B cell (primary cell): ENCODE measurements around the gene ACTMAP. TPM values are rescaled to one million over a fixed set of nuclear protein-coding genes. Genes with fewer than 3 reads are reported as not detected.

ENCODE experiments used
- ATAC-seq: fragments of 200-7000 bp; cut with Tn5 transposase; one replicate; pipeline ENCODE4 v1.10.0; 2021; ENCODE audit warnings: low read depth, mild to moderate bottlenecking, moderate number of reproducible peaks, moderate library complexity
- CTCF ChIA-PET: fragments of 350-600 bp; sonication (Branson Sonifier 250); formaldehyde crosslinking; loops from one replicate; lab custom pipeline; 2021; ENCODE audit warnings: antibody characterized with exemption, inconsistent platforms; lab: Charles Lee
- POLR2A ChIA-PET: fragments of 350-600 bp; sonication (Branson Sonifier 250); formaldehyde crosslinking; loops from one replicate; lab custom pipeline; 2021; ENCODE audit warnings: antibody characterized with exemption; lab: Charles Lee
- DNase-seq: peaks from one replicate; pipeline ENCODE4 v3.0.0; 2013
- H2AFZ ChIP-seq: 2 replicates; pipeline ENCODE4 v1.6.1; 2012; ENCODE audit warnings: mild to moderate bottlenecking, low read depth, low read length; ENCODE audit not compliant: insufficient read depth, poor library complexity, severe bottlenecking
- H3K27ac ChIP-seq, 2 donors: 1 replicate in 1 of 2; 2 replicates in 1 of 2; pipeline ENCODE4 v1.5.1; 2012 to 2013; ENCODE audit warnings: low read length in 2 of 2, mild to moderate bottlenecking in 2 of 2, moderate library complexity in 1 of 2
- H3K27me3 ChIP-seq, 4 experiments: fragments of 200-600 bp in 1 of 4; sonication (generic) in 1 of 4; replicated peaks in 1 of 4; 1 replicate in 2 of 4; 2 replicates in 2 of 4; pipeline versions ENCODE4 v1.6.1 to v1.7.0; 2013 to 2016; ENCODE audit warnings: low read length in 3 of 4, mild to moderate bottlenecking in 2 of 4, mixed read lengths in 1 of 4, moderate library complexity in 1 of 4; ENCODE audit not compliant: insufficient read depth in 4 of 4, control insufficient read depth in 3 of 4; ENCODE audit errors: control extremely low read depth in 1 of 4
- H3K36me3 ChIP-seq, 2 experiments: replicated peaks in 1 of 2; 1 replicate in 1 of 2; 2 replicates in 1 of 2; pipeline versions ENCODE4 v1.6.1 to v1.7.1; 2013; ENCODE audit warnings: low read length in 1 of 2; ENCODE audit not compliant: insufficient read depth in 2 of 2, control insufficient read depth in 1 of 2; ENCODE audit errors: control extremely low read depth in 1 of 2, extremely low read depth in 1 of 2
- H3K4me1 ChIP-seq, 2 donors: fragments of 200-600 bp in 1 of 2; sonication (generic) in 1 of 2; 1 replicate in 1 of 2; 2 replicates in 1 of 2; pipeline versions ENCODE4 v1.5.1 to v1.6.1; 2013 to 2017; ENCODE audit warnings: low read length in 2 of 2; ENCODE audit not compliant: control insufficient read depth in 2 of 2, insufficient read depth in 2 of 2
- H3K4me2 ChIP-seq: replicated peaks from 2 replicates; pipeline ENCODE3; 2012; ENCODE audit warnings: mild to moderate bottlenecking, low read depth, low read length; ENCODE audit not compliant: poor library complexity, severe bottlenecking
- H3K4me3 ChIP-seq, 5 experiments: fragments of 200-600 bp in 1 of 5; sonication (generic) in 1 of 5; 1 replicate in 3 of 5; 2 replicates in 2 of 5; pipeline versions ENCODE4 v1.5.1 to v1.7.0; 2011 to 2016; ENCODE audit warnings: low read length in 4 of 5, mild to moderate bottlenecking in 4 of 5, low read depth in 2 of 5, control low read depth in 1 of 5, moderate library complexity in 1 of 5; ENCODE audit not compliant: insufficient read depth in 1 of 5; ENCODE audit errors: control extremely low read depth in 1 of 5, extremely low read depth in 1 of 5
- H3K79me2 ChIP-seq: fragments of 200-600 bp; sonication (generic); one replicate; pipeline ENCODE4 v1.6.0; 2016; ENCODE audit warnings: low read length; ENCODE audit not compliant: control insufficient read depth, insufficient read depth
- H3K9ac ChIP-seq: fragments of 200-600 bp; sonication (generic); 2 replicates; pipeline ENCODE4 v1.6.1; 2017; ENCODE audit warnings: mild to moderate bottlenecking, low read length, moderate library complexity
- H3K9me3 ChIP-seq, 3 donors: one replicate each; pipeline versions ENCODE4 v1.6.1 to v1.7.1; 2013; ENCODE audit warnings: low read length in 2 of 3; ENCODE audit not compliant: control insufficient read depth in 2 of 3, insufficient read depth in 1 of 3; ENCODE audit errors: control extremely low read depth in 1 of 3
- H4K20me1 ChIP-seq: 2 replicates; pipeline ENCODE4 v1.6.0; 2012; ENCODE audit warnings: mild to moderate bottlenecking, low read length; ENCODE audit not compliant: insufficient read depth, control insufficient read depth, poor library complexity, severe bottlenecking
- H3K27ac Mint-ChIP-seq: one replicate; pipeline ENCODE4 v1.8.0; 2021; ENCODE audit warnings: mixed read lengths
- H3K27me3 Mint-ChIP-seq: one replicate; pipeline ENCODE4 v1.8.0; 2021; ENCODE audit warnings: mixed read lengths
- H3K4me1 Mint-ChIP-seq: one replicate; pipeline ENCODE4 v1.8.0; 2021; ENCODE audit warnings: mixed read lengths
- H3K4me3 Mint-ChIP-seq: one replicate; pipeline ENCODE4 v1.8.0; 2021; ENCODE audit warnings: mixed read lengths
- H3K9me3 Mint-ChIP-seq: one replicate; pipeline ENCODE4 v1.8.0; 2022; ENCODE audit warnings: mixed read lengths; ENCODE audit not compliant: insufficient read depth
- CTCF ChIP-seq: fragments of 200-600 bp; IDR thresholded peaks from one replicate; pipeline ENCODE4 v1.8.0; 2022; ENCODE audit warnings: antibody characterized with exemption, mild to moderate bottlenecking
- EZH2 ChIP-seq: IDR thresholded peaks from 2 replicates; pipeline ENCODE4 v1.6.1; 2012; ENCODE audit warnings: borderline replicate concordance, low read depth, mild to moderate bottlenecking, moderate library complexity, low read length; ENCODE audit not compliant: insufficient read depth, poor library complexity, severe bottlenecking
- WGBS: methylation state at CpG from one replicate; pipeline ENCODE4 v1.1.5; 2013; ENCODE audit warnings: missing lambda C conversion rate; ENCODE audit not compliant: insufficient coverage; 5-methylcytosine and 5-hydroxymethylcytosine counted together
- intact Hi-C: fragments of 100-400 bp; cut with micrococcal nuclease; formaldehyde crosslinking; loops from one replicate; pipeline ENCODE4 v1.10.0; 2022
- polyA plus RNA-seq: library from polyadenylated mRNA; depleted of rRNA; stranded (reverse); fragments of >200 nt; gene quantifications from 2 replicates; pipeline ENCODE4 v1.2.3, GENCODE V29; 2012
- total RNA-seq, 2 donors: library from RNA; stranded (reverse); fragments of 120-200 nt in 1 of 2; gene quantifications; 1 replicate in 1 of 2; 2 replicates in 1 of 2; pipeline versions ENCODE4 v1.2.3 to v1.2.4, GENCODE V29; 2013 to 2022

The ACTMAP gene
- total and polyA plus RNA-seq, 2 donors (not counting 1 experiment from before 2014, with no cell fraction given): 7.7 to 10.2 TPM

DNA sequence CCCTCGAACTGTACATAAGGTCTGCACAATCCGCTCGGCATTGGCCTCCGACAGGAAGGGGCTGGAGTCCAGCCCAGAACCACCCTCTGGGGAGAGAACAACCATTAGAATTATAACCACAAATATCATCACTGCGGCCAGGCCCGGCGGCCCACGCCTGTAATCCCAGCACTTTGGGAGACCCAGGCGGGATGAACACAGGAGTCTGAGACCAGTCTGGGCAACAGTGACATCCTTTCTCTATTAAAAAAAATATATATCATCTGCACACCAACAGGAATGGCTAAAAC is 45.0 kb downstream of the ACTMAP start:
- ChIA-PET POLR2A (no interaction called here), CTCF (interaction anchor here (1.2 kb wide), 1 partner anchor 18 kb away, joined by 3 read pairs; no protein-coding TSS in a partner anchor)
- Histone ChIP-seq H2AFZ (no peak overlapping the region), H4K20me1 (peaks cover 11% of the 10 kb centered on the region), H3K4me3 (no peak overlapping the region), H3K4me2 (no peak overlapping the region), H3K36me3 (peaks cover 14 to 75% of the 10 kb centered on the region in 2 experiments), H3K9ac (no peak overlapping the region), H3K27me3 (no peaks in the 10 kb centered on the region), H3K27ac (no peak overlapping the region), H3K4me1 (no peaks in the 10 kb centered on the region), H3K9me3 (no peaks in the 10 kb centered on the region), H3K79me2 (peaks cover 8% of the 10 kb centered on the region)
- Mint-ChIP-seq H3K27me3 (no peaks in the 10 kb centered on the region), H3K4me1 (no peaks in the 10 kb centered on the region), H3K4me3 (no peak overlapping the region), H3K9me3 (no peaks in the 10 kb centered on the region), H3K27ac (no peak overlapping the region)
- 95% methylated on average over 7 of the region's 9 CpGs for WGBS
- ATAC-seq: no peak
- no peak for TF ChIP-seq EZH2
- intact Hi-C loops: no loop called here
- no peak for DNase-seq

GRCh38 chr19:40704491-40705361 is 45.6 kb downstream of the ACTMAP start:
- ChIA-PET POLR2A (no interaction called here), CTCF (interaction anchor here (1.2 kb wide), 1 partner anchor 18 kb away, joined by 3 read pairs; no protein-coding TSS in a partner anchor)
- peaks cover 14 to 74% of the 10 kb centered on the region in 2 experiments for H3K36me3 ChIP-seq
- H3K4me1 ChIP-seq: no peaks in the 10 kb centered on the region
- H4K20me1 ChIP-seq: peaks cover 11% of the 10 kb centered on the region
- TF ChIP-seq CTCF (no peak), EZH2 (no peak)
- peaks cover 6% of the 10 kb centered on the region for H3K79me2 ChIP-seq
- Mint-ChIP-seq H3K9me3 (no peaks in the 10 kb centered on the region), H3K4me1 (no peaks in the 10 kb centered on the region), H3K4me3 (no peak overlapping the region), H3K27ac (no peak overlapping the region), H3K27me3 (no peaks in the 10 kb centered on the region)
- H3K4me2 ChIP-seq: no peak overlapping the region
- H3K4me3 ChIP-seq: no peak overlapping the region
- intact Hi-C loops: no loop called here
- no peaks in the 10 kb centered on the region for H3K9me3 ChIP-seq
- no peak overlapping the region for H3K27ac ChIP-seq
- H2AFZ ChIP-seq: no peak overlapping the region
- DNase-seq: no peak
- no peak for ATAC-seq
- H3K9ac ChIP-seq: no peak overlapping the region
- WGBS: 97% methylated on average over 14 of the region's 18 CpGs
- no peaks in the 10 kb centered on the region for H3K27me3 ChIP-seq
